Measurements from ENCODE around the gene PAN2.

Gene PAN2

GRCh38 chr12:56330936-56331490 lies 2.8 kb downstream of the PAN2 start:
- Histone ChIP-seq H3F3A (ENCODE audit: insufficient read depth) (peaks cover 15% of the 10 kb centered on the region), H3K4me3 (ENCODE audit: insufficient read depth, low read length, poor library complexity, severe bottlenecking) (no peak overlapping the region), H3K27ac (ENCODE audit: low read depth, low read length) (no peak overlapping the region), H4K20me1 (ENCODE audit: low read depth, low read length) (no peaks in the 10 kb centered on the region), H3K9ac (ENCODE audit: low read length) (no peak overlapping the region), H3K27me3 (ENCODE audit: low read length) (no peaks in the 10 kb centered on the region), H3K36me3 (ENCODE audit: low read length) (no peaks in the 10 kb centered on the region), H3K9me3 (ENCODE audit: insufficient read depth, low read length) (no peaks in the 10 kb centered on the region), H3K9me2 (replicated peaks; ENCODE audit: insufficient read depth, low read length) (no peaks in the 10 kb centered on the region), H3K4me2 (ENCODE audit: low read depth, low read length, poor library complexity, severe bottlenecking) (no peak overlapping the region), H2AFZ (ENCODE audit: low read depth, low read length, severe bottlenecking) (no peak overlapping the region), H3K79me2 (ENCODE audit: insufficient read depth, low read length) (peaks cover 11% of the 10 kb centered on the region)
- TF ChIP-seq CTCF (IDR thresholded peaks at IDR 0.05; ENCODE audit: insufficient read depth, low read length, poor library complexity, severe bottlenecking) (no peak), EZH2phosphoT487 (conservative IDR thresholded peaks at IDR 0.05; ENCODE audit: low read length) (no peak)

GRCh38 chr12:56326533-56326932 lies 7.3 kb downstream of the PAN2 start:
- Histone ChIP-seq H3K9ac (ENCODE audit: low read length) (no peak overlapping the region), H3K4me2 (ENCODE audit: low read depth, low read length, poor library complexity, severe bottlenecking) (no peak overlapping the region), H3K36me3 (ENCODE audit: low read length) (peaks cover 8% of the 10 kb centered on the region; the same call in 1 of the 2 replicates), H2AFZ (ENCODE audit: low read depth, low read length, severe bottlenecking) (no peak overlapping the region), H4K20me1 (ENCODE audit: low read depth, low read length) (no peaks in the 10 kb centered on the region), H3K4me3 (ENCODE audit: insufficient read depth, low read length, poor library complexity, severe bottlenecking) (no peak overlapping the region), H3K27me3 (ENCODE audit: low read length) (no peaks in the 10 kb centered on the region), H3K9me3 (ENCODE audit: insufficient read depth, low read length) (no peaks in the 10 kb centered on the region), H3K27ac (ENCODE audit: low read depth, low read length) (no peak overlapping the region), H3K79me2 (ENCODE audit: insufficient read depth, low read length) (no peaks in the 10 kb centered on the region), H3K9me2 (replicated peaks; ENCODE audit: insufficient read depth, low read length) (no peaks in the 10 kb centered on the region), H3F3A (ENCODE audit: insufficient read depth) (no peaks in the 10 kb centered on the region)
- TF ChIP-seq EZH2phosphoT487 (conservative IDR thresholded peaks at IDR 0.05; ENCODE audit: low read length) (no peak), CTCF (IDR thresholded peaks at IDR 0.05; ENCODE audit: insufficient read depth, low read length, poor library complexity, severe bottlenecking) (no peak)

- no peak overlapping the region for H3K4me2 ChIP-seq (ENCODE audit: low read depth, low read length, poor library complexity, severe bottlenecking)
- no peak for TF ChIP-seq CTCF (IDR thresholded peaks at IDR 0.05; ENCODE audit: insufficient read depth, low read length, poor library complexity, severe bottlenecking)
- no peak for TF ChIP-seq EZH2phosphoT487 (conservative IDR thresholded peaks at IDR 0.05; ENCODE audit: low read length)
- no peak overlapping the region for H3K27ac ChIP-seq (ENCODE audit: low read depth, low read length)
- H3K9me2 ChIP-seq (replicated peaks; ENCODE audit: insufficient read depth, low read length), result no peaks in the 10 kb centered on the region
- no peak overlapping the region for H2AFZ ChIP-seq (ENCODE audit: low read depth, low read length, severe bottlenecking)
- no peaks in the 10 kb centered on the region for H3K79me2 ChIP-seq (ENCODE audit: insufficient read depth, low read length)
- H3K27me3 ChIP-seq (ENCODE audit: low read length), result no peaks in the 10 kb centered on the region
- H3K4me3 ChIP-seq (ENCODE audit: insufficient read depth, low read length, poor library complexity, severe bottlenecking), result no peak overlapping the region
- H4K20me1 ChIP-seq (ENCODE audit: low read depth, low read length), result no peaks in the 10 kb centered on the region
- H3K9ac ChIP-seq (ENCODE audit: low read length), result no peak overlapping the region
- peaks cover 8% of the 10 kb centered on the region; the same call in 1 of the 2 replicates for H3K36me3 ChIP-seq (ENCODE audit: low read length)
- H3F3A ChIP-seq (ENCODE audit: insufficient read depth), result no peaks in the 10 kb centered on the region
- H3K9me3 ChIP-seq (ENCODE audit: insufficient read depth, low read length), result no peaks in the 10 kb centered on the region
Measured at GRCh38 chr12:56326126-56326525, 7.7 kb downstream of the PAN2 start.

All from SU-DHL-6 (cell line).